Neural cell (in vitro differentiated cells): ENCODE measurements around the gene IL21R.

Experiments
- CTCF ChIP-seq: fragments of 450-650 bp; IDR thresholded peaks from 2 replicates; pipeline ENCODE4 v1.5.1; 2014; ENCODE audit warnings: antibody characterized with exemption, mild to moderate bottlenecking, moderate library complexity; ENCODE audit not compliant: poor library complexity, severe bottlenecking
- POLR2AphosphoS5 ChIP-seq: IDR thresholded peaks from 2 replicates; pipeline ENCODE4 v1.6.1; 2012
- TF ChIP-seq, protein P1 (sequence below): IDR thresholded peaks from 2 replicates; pipeline ENCODE4 v1.6.1; 2012; ENCODE audit warnings: borderline replicate concordance

- TF ChIP-seq, protein P1, sequence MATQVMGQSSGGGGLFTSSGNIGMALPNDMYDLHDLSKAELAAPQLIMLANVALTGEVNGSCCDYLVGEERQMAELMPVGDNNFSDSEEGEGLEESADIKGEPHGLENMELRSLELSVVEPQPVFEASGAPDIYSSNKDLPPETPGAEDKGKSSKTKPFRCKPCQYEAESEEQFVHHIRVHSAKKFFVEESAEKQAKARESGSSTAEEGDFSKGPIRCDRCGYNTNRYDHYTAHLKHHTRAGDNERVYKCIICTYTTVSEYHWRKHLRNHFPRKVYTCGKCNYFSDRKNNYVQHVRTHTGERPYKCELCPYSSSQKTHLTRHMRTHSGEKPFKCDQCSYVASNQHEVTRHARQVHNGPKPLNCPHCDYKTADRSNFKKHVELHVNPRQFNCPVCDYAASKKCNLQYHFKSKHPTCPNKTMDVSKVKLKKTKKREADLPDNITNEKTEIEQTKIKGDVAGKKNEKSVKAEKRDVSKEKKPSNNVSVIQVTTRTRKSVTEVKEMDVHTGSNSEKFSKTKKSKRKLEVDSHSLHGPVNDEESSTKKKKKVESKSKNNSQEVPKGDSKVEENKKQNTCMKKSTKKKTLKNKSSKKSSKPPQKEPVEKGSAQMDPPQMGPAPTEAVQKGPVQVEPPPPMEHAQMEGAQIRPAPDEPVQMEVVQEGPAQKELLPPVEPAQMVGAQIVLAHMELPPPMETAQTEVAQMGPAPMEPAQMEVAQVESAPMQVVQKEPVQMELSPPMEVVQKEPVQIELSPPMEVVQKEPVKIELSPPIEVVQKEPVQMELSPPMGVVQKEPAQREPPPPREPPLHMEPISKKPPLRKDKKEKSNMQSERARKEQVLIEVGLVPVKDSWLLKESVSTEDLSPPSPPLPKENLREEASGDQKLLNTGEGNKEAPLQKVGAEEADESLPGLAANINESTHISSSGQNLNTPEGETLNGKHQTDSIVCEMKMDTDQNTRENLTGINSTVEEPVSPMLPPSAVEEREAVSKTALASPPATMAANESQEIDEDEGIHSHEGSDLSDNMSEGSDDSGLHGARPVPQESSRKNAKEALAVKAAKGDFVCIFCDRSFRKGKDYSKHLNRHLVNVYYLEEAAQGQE: no peak
- TF ChIP-seq POLR2AphosphoS5: no peak
- TF ChIP-seq CTCF: no peak
Observed at GRCh38 chr16:27434141-27435051, 32.4 kb downstream of the IL21R start.
